HG03354 (cell line): ENCODE data around the gene SPRR2A.
"Not testable (repeated sequence)": the region's sequence is repeated elsewhere in the genome, so short reads cannot be mapped to it uniquely, and the experiment has no call there.

ENCODE experiments used
- ATAC-seq: cut with Tn5 transposase; IDR thresholded peaks from one replicate; pipeline ENCODE4 v1.9.1; 2021; ENCODE audit warnings: mild to moderate bottlenecking; ENCODE audit not compliant: unreplicated experiment, poor library complexity, severe bottlenecking

SPRR2A gene

GRCh38 chr1:153028766-153029165 lies 28.5 kb downstream of the SPRR2A start:
- ATAC-seq = no peak

- no peak for ATAC-seq
These were observed 31.5 kb downstream of the SPRR2A start for GRCh38 chr1:153025797-153026196.

GRCh38 chr1:153024413-153024812 lies 32.9 kb downstream of the SPRR2A start:
- no peak for ATAC-seq

- ATAC-seq = no peak
These were observed 34.2 kb downstream of the SPRR2A start for GRCh38 chr1:153023109-153023508.

GRCh38 chr1:153022340-153022739 lies 35.0 kb downstream of the SPRR2A start:
- ATAC-seq = not testable (repeated sequence)

- not testable (repeated sequence) for ATAC-seq
These were observed 35.5 kb downstream of the SPRR2A start for GRCh38 chr1:153021829-153022228.

GRCh38 chr1:153011235-153011758 lies 46.0 kb downstream of the SPRR2A start:
- ATAC-seq = not testable (repeated sequence)
